AG04450 (cell line): Measurements from ENCODE around the gene RPL31. TPM values are rescaled to one million over a fixed set of nuclear protein-coding genes. Genes with fewer than 3 reads are reported as not detected.

Experiments used
- CTCF ChIA-PET: fragments of 300-600, 350-600 bp; formaldehyde crosslinking; extraction: SDS; loops from one replicate; lab custom pipeline; 2022; ENCODE audit warnings: antibody characterized with exemption, inconsistent platforms; lab: Charles Lee
- POLR2A ChIA-PET: fragments of 350-600 bp; formaldehyde crosslinking; extraction: SDS; loops from one replicate; lab custom pipeline; 2021; ENCODE audit warnings: antibody characterized with exemption, inconsistent platforms; lab: Yijun Ruan, JAX
- DNase-seq: peaks from one replicate; pipeline ENCODE4 v3.0.0-alpha.2; 2011; ENCODE audit warnings: low read depth, low spot score
- H3K27ac ChIP-seq: one replicate; pipeline ENCODE4 v1.5.1; 2012; ENCODE audit warnings: low read depth, low read length, control low read depth
- H3K27me3 ChIP-seq: one replicate; pipeline ENCODE4 v1.6.0; 2012; ENCODE audit warnings: low read length; ENCODE audit not compliant: control insufficient read depth, insufficient read depth
- H3K4me3 ChIP-seq: 2 replicates; pipeline ENCODE4 v1.5.1; 2011; ENCODE audit warnings: mild to moderate bottlenecking, low read depth, low read length, control low read depth
- H3K9me3 ChIP-seq: 2 replicates; pipeline ENCODE4 v1.5.1; 2012; ENCODE audit warnings: low read length; ENCODE audit not compliant: control insufficient read depth, insufficient read depth
- polyA plus RNA-seq: library from polyadenylated mRNA; depleted of rRNA; stranded (reverse); fragments of >200 nt; gene quantifications from 2 replicates; pipeline ENCODE4 v1.2.3, GENCODE V29; 2011
- TF ChIP-seq, protein P1 (sequence below): IDR thresholded peaks from 2 replicates; pipeline ENCODE4 v1.5.1; 2011; ENCODE audit warnings: low read depth, low read length, control low read depth, inconsistent platforms

RPL31 gene
- polyA plus RNA-seq, 1 experiment = 2,534 TPM

DNA sequence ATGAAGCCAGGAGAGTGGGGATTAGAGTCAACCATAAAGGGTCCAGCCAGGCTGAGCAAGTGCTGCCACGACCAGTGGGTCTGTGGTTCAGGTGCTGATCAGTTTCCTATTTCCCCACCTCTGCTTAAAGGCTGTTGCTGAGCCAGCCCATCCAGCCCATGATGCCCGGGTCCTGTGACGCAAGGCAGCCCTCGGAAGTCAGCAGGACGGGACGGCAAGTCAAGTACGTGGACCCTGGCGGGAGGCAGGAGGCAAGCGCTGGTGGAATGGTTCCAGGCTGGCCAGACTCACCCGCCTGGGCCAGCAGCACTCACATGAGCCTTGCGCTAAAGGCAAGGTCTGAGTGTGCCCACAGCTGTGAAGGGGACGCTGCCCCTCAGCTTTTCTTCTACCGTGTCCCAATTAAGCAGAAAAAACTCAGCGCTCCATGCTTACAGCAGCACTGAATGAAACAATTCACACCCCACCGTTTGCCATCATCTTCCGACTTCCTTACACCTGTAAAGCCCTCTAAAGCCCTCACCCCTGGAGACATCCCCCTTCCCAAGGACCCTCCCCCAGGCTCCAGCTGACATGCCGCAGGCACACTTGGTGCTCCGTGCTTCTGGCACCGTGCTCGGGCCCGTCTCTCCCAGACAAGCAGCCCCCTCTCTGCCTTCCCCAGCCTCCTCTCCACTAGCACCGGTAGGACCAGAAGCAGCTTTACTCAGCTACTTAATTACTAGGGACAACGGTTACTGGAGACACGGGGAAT lies 11.3 kb upstream of the RPL31 start:
- POLR2A ChIA-PET = interaction anchor here (1.5 kb wide), 1 partner anchor 12 kb away, joined by 4 read pairs; the partner anchor contains the start of gene RPL31
- H3K9me3 ChIP-seq = no peaks in the 10 kb centered on the region
- no peak for DNase-seq
- CTCF ChIA-PET = interaction anchor here (1.5 kb wide), 1 partner anchor 260 kb away, joined by 5 read pairs; no protein-coding TSS in a partner anchor
- no peak overlapping the region for H3K4me3 ChIP-seq
- H3K27me3 ChIP-seq = no peaks in the 10 kb centered on the region
- TF ChIP-seq, protein P1, sequence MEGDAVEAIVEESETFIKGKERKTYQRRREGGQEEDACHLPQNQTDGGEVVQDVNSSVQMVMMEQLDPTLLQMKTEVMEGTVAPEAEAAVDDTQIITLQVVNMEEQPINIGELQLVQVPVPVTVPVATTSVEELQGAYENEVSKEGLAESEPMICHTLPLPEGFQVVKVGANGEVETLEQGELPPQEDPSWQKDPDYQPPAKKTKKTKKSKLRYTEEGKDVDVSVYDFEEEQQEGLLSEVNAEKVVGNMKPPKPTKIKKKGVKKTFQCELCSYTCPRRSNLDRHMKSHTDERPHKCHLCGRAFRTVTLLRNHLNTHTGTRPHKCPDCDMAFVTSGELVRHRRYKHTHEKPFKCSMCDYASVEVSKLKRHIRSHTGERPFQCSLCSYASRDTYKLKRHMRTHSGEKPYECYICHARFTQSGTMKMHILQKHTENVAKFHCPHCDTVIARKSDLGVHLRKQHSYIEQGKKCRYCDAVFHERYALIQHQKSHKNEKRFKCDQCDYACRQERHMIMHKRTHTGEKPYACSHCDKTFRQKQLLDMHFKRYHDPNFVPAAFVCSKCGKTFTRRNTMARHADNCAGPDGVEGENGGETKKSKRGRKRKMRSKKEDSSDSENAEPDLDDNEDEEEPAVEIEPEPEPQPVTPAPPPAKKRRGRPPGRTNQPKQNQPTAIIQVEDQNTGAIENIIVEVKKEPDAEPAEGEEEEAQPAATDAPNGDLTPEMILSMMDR = no peak
- H3K27ac ChIP-seq = no peak overlapping the region

DNA sequence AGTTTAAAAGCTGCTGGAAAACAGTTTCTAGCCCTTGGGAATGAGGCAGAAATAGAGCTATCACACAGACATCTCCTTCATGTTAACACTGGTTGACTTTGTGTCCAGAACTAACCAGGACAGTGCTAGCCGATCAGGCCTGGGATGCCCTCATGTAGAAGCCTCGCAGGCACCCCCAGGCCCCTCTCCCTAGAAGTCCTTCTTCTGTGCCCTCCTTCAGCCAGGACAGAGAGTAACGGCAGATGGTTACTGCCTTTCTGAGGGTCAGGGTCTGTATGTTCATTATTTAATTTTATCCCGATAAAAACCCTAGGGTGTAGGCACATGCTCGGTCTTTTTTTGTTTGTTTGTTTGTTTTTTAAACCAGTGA lies 10.7 kb upstream of the RPL31 start:
- H3K4me3 ChIP-seq = no peak overlapping the region
- H3K27ac ChIP-seq = no peak overlapping the region
- no peaks in the 10 kb centered on the region for H3K9me3 ChIP-seq
- ChIA-PET CTCF (interaction anchor here (1.5 kb wide), 1 partner anchor 261 kb away, joined by 5 read pairs; no protein-coding TSS in a partner anchor), POLR2A (no interaction called here)
- DNase-seq = no peak
- no peaks in the 10 kb centered on the region for H3K27me3 ChIP-seq
- TF ChIP-seq, protein P1 = no peak

DNA sequence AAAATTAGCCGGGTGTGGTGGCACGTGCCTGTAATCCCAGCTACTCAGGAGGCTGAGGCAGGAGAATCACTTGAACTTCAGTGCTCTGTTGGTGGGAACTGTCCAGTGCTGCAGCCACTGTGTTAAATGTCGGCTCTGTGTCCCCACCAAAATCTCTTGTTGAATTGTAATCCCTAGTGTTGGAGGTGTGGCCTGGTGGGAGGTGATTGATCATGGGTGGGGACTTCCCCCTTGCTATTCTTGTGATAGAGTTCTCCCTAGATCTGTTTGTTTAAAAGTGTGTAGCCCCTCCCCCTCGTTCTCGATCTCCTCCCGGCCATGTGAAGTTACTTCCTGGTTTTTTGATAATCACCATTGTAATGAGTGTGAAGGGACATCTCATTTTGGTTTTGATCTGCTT lies 9.8 kb upstream of the RPL31 start:
- DNase-seq = no peak
- H3K4me3 ChIP-seq = no peak overlapping the region
- TF ChIP-seq, protein P1 = no peak
- no peaks in the 10 kb centered on the region for H3K9me3 ChIP-seq
- POLR2A ChIA-PET = no interaction called here
- H3K27me3 ChIP-seq = no peaks in the 10 kb centered on the region
- H3K27ac ChIP-seq = no peak overlapping the region
- CTCF ChIA-PET = no interaction called here

DNA sequence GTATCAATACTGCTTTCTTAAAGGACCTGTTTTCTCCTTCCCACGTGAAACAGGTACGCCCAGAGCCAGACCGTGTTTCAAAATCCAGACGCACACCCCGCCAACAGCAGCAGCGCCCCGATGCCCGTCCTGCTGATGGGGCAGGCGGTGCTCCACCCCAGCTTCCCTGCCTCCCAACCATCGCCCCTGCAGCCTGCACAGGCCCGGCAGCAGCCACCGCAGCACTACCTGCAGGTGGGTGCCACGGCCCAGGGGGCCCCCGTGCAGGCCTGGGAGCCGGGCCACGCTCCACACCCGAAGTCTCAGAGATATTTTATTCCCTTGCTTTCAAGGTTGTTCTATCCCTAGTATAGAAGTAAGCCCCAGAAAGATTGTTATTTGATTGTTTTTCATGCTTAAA lies 8.8 kb upstream of the RPL31 start:
- no peak for DNase-seq
- ChIA-PET POLR2A (interaction anchor here (1.0 kb wide), 1 partner anchor 9 kb away, joined by 3 read pairs; the partner anchor contains the start of gene RPL31), CTCF (interaction anchor here (1.2 kb wide), 1 partner anchor 9 kb away, joined by 3 read pairs; no protein-coding TSS in a partner anchor)
- Histone ChIP-seq H3K27ac (no peak overlapping the region), H3K27me3 (no peaks in the 10 kb centered on the region), H3K9me3 (no peaks in the 10 kb centered on the region), H3K4me3 (no peak overlapping the region)
- TF ChIP-seq, protein P1 = no peak
